ENCODE measurements around the gene GALNT16. TPM values are rescaled to one million over a fixed set of nuclear protein-coding genes. Genes with fewer than 3 reads are reported as not detected.

GALNT16 gene
- total RNA-seq, 4 donors from 2014 or later = 5.1 to 8.9 (median 8.7) TPM

- TF ChIP-seq CTCF (IDR thresholded peaks at IDR 0.05; ENCODE audit: low read depth) = no peak
Measured at GRCh38 chr14:69298131-69299071, 38.4 kb downstream of the GALNT16 start.

GRCh38 chr14:69299286-69300035, 39.5 kb downstream of the GALNT16 start:
- no peak for TF ChIP-seq CTCF (IDR thresholded peaks at IDR 0.05; ENCODE audit: low read depth)

GRCh38 chr14:69300601-69301221, 40.8 kb downstream of the GALNT16 start:
- no peak for TF ChIP-seq CTCF (IDR thresholded peaks at IDR 0.05; ENCODE audit: low read depth)

- TF ChIP-seq CTCF (IDR thresholded peaks at IDR 0.05; ENCODE audit: low read depth) = no peak
Measured at GRCh38 chr14:69303086-69303485, 43.1 kb downstream of the GALNT16 start.

- no peak for TF ChIP-seq CTCF (IDR thresholded peaks at IDR 0.05; ENCODE audit: low read depth)
Measured at GRCh38 chr14:69312608-69313007, 52.6 kb downstream of the GALNT16 start.

- TF ChIP-seq CTCF (IDR thresholded peaks at IDR 0.05; ENCODE audit: low read depth) = no peak
Measured at GRCh38 chr14:69313176-69313575, 53.2 kb downstream of the GALNT16 start.

- TF ChIP-seq CTCF (IDR thresholded peaks at IDR 0.05; ENCODE audit: low read depth) = no peak
Measured at GRCh38 chr14:69314327-69314726, 54.4 kb downstream of the GALNT16 start.

Data from subcutaneous adipose tissue (tissue), 4 donors.